IPS DF 6.9 (cell line): ENCODE results near the gene TICRR.

ENCODE experiments used
- DNase-seq: peaks from one replicate; pipeline ENCODE4 v3.0.0-alpha.2; 2013; ENCODE audit warnings: low read depth, low spot score
- H3K27ac ChIP-seq: one replicate; pipeline ENCODE4 v1.5.1; 2013; ENCODE audit warnings: low read length, control low read depth
- H3K27me3 ChIP-seq: 2 replicates; pipeline ENCODE4 v1.6.1; 2013; ENCODE audit warnings: mild to moderate bottlenecking, low read length; ENCODE audit not compliant: control insufficient read depth, insufficient read depth
- H3K36me3 ChIP-seq: 2 replicates; pipeline ENCODE4 v1.6.1; 2013; ENCODE audit warnings: low read length; ENCODE audit not compliant: control insufficient read depth, insufficient read depth
- H3K4me1 ChIP-seq: 2 replicates; pipeline ENCODE4 v1.6.1; 2013; ENCODE audit warnings: low read length; ENCODE audit not compliant: control insufficient read depth, insufficient read depth
- H3K4me3 ChIP-seq: 2 replicates; pipeline ENCODE4 v1.5.1; 2013; ENCODE audit warnings: mild to moderate bottlenecking, low read length
- H3K9me3 ChIP-seq: 2 replicates; pipeline ENCODE4 v1.6.1; 2013; ENCODE audit warnings: low read length, inconsistent platforms; ENCODE audit not compliant: control insufficient read depth, insufficient read depth
- WGBS: extraction: QIAGEN DNeasy Blood & Tissue Kit; methylation state at CpG from one replicate; pipeline ENCODE4 v1.1.7; 2013; ENCODE audit warnings: mixed read lengths, missing lambda C conversion rate; ENCODE audit not compliant: insufficient read length, insufficient coverage; 5-methylcytosine and 5-hydroxymethylcytosine counted together

TICRR gene

DNA sequence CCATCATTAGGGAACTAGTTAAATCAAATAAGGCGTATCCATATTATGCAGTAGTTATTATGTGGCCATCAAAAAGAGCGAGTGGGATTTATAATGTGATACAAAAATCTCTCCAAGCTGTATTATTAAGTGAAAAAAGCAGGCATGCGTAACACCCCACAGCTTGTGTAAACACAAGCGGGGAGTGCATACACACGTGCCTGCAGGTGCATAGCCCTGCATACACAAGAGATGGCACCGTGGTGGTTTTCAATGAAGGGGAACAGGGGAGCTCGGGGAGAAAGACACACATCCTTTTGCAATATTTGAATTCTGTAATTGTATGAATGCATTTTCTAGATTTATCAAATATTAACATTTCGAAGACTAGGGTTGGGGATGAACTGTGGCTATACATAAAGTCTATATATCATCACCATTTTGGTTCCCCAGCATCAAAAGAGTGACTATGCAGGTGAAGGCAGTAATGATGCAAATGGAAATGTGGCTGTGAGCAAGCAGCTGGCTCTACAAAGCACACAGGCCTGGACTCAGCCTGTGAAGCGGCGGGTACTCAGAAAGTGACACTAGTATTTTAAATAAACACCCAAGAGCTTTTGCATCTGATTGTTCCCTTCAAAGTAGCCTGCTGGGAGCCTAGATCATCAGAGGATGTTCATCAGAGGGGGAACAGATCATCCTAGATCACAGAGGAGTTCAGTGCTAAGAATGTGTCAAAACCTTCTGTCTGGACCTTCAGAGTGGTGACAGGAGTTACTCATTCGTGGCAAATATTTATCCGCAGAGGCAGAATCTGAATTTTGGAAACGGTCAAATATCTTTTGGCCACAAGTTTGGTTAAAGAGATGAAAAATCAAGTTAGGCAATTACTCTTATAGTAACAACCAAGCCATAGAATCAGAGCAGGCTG lies 89.4 kb downstream of the TICRR start:
- peaks cover 6% of the 10 kb centered on the region for H3K27me3 ChIP-seq
- H3K4me1 ChIP-seq, result 0 out of 2 replicates have a peak, but pooled peaks cover 2% of the 10 kb centered on the region
- no peaks in the 10 kb centered on the region for H3K9me3 ChIP-seq
- no CpG with 5 or more reads among the region's 13 CpGs for WGBS
- no peak for DNase-seq
- no peak overlapping the region for H3K4me3 ChIP-seq
- no peaks in the 10 kb centered on the region; the same call in 1 of the 2 replicates for H3K36me3 ChIP-seq
- no peak overlapping the region for H3K27ac ChIP-seq

DNA sequence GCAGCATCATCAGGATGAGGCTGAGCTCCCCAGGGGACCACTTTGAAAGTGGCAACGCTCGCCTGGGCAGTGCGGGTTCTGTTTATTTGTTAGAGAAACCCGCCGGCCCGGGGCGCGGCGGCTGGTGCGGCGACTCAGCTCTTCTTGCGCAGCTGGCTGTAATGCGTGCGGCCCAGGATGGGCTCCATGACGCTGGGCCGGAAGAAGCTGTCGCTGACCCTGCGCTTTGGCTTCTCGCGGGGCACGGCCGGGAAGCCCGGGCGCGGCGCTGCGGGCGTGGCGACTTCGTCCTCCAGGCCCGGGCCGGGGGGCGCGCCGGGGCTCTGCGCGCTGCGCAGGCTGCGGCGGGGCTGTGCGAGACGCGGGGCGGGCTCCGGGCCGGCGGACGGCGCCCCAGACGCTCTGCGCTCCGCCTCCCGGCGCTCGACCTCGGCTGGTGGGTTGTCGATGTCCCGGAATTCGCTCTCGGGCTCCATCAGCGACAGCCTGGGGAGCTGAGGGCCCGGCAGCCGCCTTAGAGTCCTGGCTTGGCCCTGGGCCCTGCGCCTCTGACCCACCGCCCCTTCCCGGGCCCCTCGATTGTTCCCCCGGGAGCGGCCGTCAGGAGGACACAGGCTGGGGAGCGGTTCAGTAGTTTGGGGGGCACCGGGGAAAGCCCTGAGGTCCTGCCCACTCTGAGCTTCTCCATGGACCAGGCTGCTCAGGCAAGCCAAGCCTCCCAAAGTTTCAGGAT lies 90.3 kb downstream of the TICRR start:
- Histone ChIP-seq H3K9me3 (no peaks in the 10 kb centered on the region), H3K4me1 (0 out of 2 replicates have a peak, but pooled peaks cover 2% of the 10 kb centered on the region), H3K4me3 (peak overlapping the region; percentile 45; the same call in 1 of the 2 replicates), H3K36me3 (no peaks in the 10 kb centered on the region; the same call in 1 of the 2 replicates), H3K27ac (no peak overlapping the region), H3K27me3 (peaks cover 6% of the 10 kb centered on the region)
- no peak for DNase-seq
- WGBS, result no CpG with 5 or more reads among the region's 72 CpGs

- H3K9me3 ChIP-seq, result no peaks in the 10 kb centered on the region
- 0 out of 2 replicates have a peak, but pooled peaks cover 2% of the 10 kb centered on the region for H3K4me1 ChIP-seq
- H3K36me3 ChIP-seq, result no peaks in the 10 kb centered on the region; the same call in 1 of the 2 replicates
- no peak overlapping the region for H3K27ac ChIP-seq
- no CpG with 5 or more reads among the region's 8 CpGs for WGBS
- H3K27me3 ChIP-seq, result peaks cover 6% of the 10 kb centered on the region
- DNase-seq, result no peak
- peak overlapping the region; percentile 45; the same call in 1 of the 2 replicates for H3K4me3 ChIP-seq
Measured at GRCh38 chr15:89666184-89666857, 91.1 kb downstream of the TICRR start.

DNA sequence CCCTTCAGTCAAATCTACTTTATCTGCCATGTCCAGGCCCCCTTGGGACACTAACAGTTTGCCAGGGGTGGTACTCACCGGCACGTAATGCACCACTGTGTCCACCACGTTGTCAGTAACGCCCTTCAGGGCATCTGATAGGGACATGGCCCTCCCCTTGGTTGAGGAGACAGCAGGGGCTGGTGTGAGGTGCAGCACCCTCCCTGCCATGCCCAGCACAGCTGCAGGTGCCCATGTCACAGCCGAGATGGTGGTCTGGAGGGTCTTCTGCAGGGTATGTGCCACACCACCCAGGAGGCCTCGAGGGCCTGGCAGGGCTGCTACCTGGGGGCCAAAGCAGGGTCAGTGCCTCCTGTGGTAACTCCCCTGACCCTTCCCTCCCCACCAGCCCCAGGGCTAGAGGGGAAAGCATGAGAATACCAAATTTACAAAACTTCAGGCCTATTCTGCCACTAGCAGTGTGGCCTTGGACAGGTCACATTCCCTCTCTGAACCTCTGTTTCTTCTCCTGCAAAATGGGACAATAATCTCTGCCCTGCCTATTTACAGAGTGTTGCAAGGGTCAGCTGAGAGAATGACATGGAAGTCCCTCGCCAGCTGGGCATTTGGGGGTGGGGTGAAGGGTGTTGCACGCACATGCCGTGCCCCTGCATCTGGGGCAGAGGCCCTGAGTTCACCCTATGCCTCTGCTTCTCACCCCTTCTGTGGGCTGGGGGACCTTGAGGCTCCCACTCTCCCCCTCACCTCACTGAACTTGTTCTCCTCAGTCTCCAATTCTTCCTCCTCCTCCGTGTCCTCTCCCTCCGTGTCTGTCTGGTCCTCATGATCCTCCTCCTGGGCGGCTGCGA lies 91.8 kb downstream of the TICRR start:
- no peaks in the 10 kb centered on the region for H3K9me3 ChIP-seq
- DNase-seq, result no peak
- H3K27ac ChIP-seq, result no peak overlapping the region
- WGBS, result no CpG with 5 or more reads among the region's 13 CpGs
- no peaks in the 10 kb centered on the region; the same call in 1 of the 2 replicates for H3K36me3 ChIP-seq
- no peak overlapping the region for H3K4me3 ChIP-seq
- peaks cover 6% of the 10 kb centered on the region for H3K27me3 ChIP-seq
- 0 out of 2 replicates have a peak, but pooled peaks cover 2% of the 10 kb centered on the region for H3K4me1 ChIP-seq

GRCh38 chr15:89667706-89667960 lies 92.4 kb downstream of the TICRR start:
- H3K36me3 ChIP-seq, result no peaks in the 10 kb centered on the region; the same call in 1 of the 2 replicates
- H3K27me3 ChIP-seq, result peaks cover 6% of the 10 kb centered on the region
- no CpG with 5 or more reads among the region's 7 CpGs for WGBS
- H3K9me3 ChIP-seq, result no peaks in the 10 kb centered on the region
- 0 out of 2 replicates have a peak, but pooled peaks cover 2% of the 10 kb centered on the region for H3K4me1 ChIP-seq
- DNase-seq, result no peak
- no peak overlapping the region for H3K4me3 ChIP-seq
- no peak overlapping the region for H3K27ac ChIP-seq

- 0 out of 2 replicates have a peak, but pooled peaks cover 2% of the 10 kb centered on the region for H3K4me1 ChIP-seq
- H3K36me3 ChIP-seq, result no peaks in the 10 kb centered on the region; the same call in 1 of the 2 replicates
- no CpG with 5 or more reads among the region's 3 CpGs for WGBS
- DNase-seq, result no peak
- H3K4me3 ChIP-seq, result no peak overlapping the region
- H3K27ac ChIP-seq, result no peak overlapping the region
- H3K27me3 ChIP-seq, result peaks cover 6% of the 10 kb centered on the region
- no peaks in the 10 kb centered on the region for H3K9me3 ChIP-seq
Measured at GRCh38 chr15:89668171-89668570, 92.9 kb downstream of the TICRR start.

GRCh38 chr15:89669309-89669865 lies 94.1 kb downstream of the TICRR start:
- Histone ChIP-seq H3K27ac (no peak overlapping the region), H3K4me3 (no peak overlapping the region), H3K36me3 (no peaks in the 10 kb centered on the region; the same call in 1 of the 2 replicates), H3K27me3 (peaks cover 5% of the 10 kb centered on the region), H3K4me1 (0 out of 2 replicates have a peak, but pooled peaks cover 2% of the 10 kb centered on the region), H3K9me3 (no peaks in the 10 kb centered on the region)
- DNase-seq, result no peak
- WGBS, result no CpG with 5 or more reads among the region's 9 CpGs

GRCh38 chr15:89669941-89670340 lies 94.7 kb downstream of the TICRR start:
- no peak overlapping the region for H3K27ac ChIP-seq
- no peaks in the 10 kb centered on the region for H3K9me3 ChIP-seq
- no CpG with 5 or more reads among the region's 15 CpGs for WGBS
- no peak overlapping the region for H3K4me3 ChIP-seq
- H3K27me3 ChIP-seq, result peaks cover under 1% of the 10 kb centered on the region
- 0 out of 2 replicates have a peak, but pooled peaks cover 2% of the 10 kb centered on the region for H3K4me1 ChIP-seq
- DNase-seq, result no peak
- no peaks in the 10 kb centered on the region; the same call in 1 of the 2 replicates for H3K36me3 ChIP-seq

GRCh38 chr15:89670971-89671560 lies 95.8 kb downstream of the TICRR start:
- no CpG with 5 or more reads among the region's 12 CpGs for WGBS
- Histone ChIP-seq H3K36me3 (no peaks in the 10 kb centered on the region; the same call in 1 of the 2 replicates), H3K4me3 (no peak overlapping the region), H3K9me3 (no peaks in the 10 kb centered on the region), H3K27me3 (no peaks in the 10 kb centered on the region), H3K27ac (no peak overlapping the region), H3K4me1 (0 out of 2 replicates have a peak, but pooled peaks cover 2% of the 10 kb centered on the region)
- no peak for DNase-seq
